ENCODE data around the gene TCP11.

The TCP11 gene

GRCh38 chr6:35080821-35081425, 60.2 kb downstream of the TCP11 start:
- Histone ChIP-seq H3K9ac (ENCODE audit: low read depth, low read length, poor library complexity, severe bottlenecking) (no peak overlapping the region), H3K9me3 (ENCODE audit: insufficient read depth, low read depth, low read length) (no peaks in the 10 kb centered on the region), H3K4me1 (ENCODE audit: insufficient read depth, low read length, poor library complexity, severe bottlenecking) (peaks cover 20% of the 10 kb centered on the region), H3K27me3 (ENCODE audit: insufficient read depth, low read length, poor library complexity, severe bottlenecking) (no peaks in the 10 kb centered on the region), H3K4me2 (ENCODE audit: low read depth, low read length, poor library complexity, severe bottlenecking) (peak overlapping the region; percentile 16), H3K9me2 (replicated peaks; ENCODE audit: low read depth, low read length) (no peaks in the 10 kb centered on the region), H2AFZ (ENCODE audit: low read length) (no peak overlapping the region), H3K36me3 (ENCODE audit: insufficient read depth, low read length) (peaks cover 33% of the 10 kb centered on the region; the same call in 1 of the 2 replicates), H3F3A (ENCODE audit: low read depth) (no peaks in the 10 kb centered on the region), H3K4me3 (ENCODE audit: low read length, poor library complexity, severe bottlenecking) (no peak overlapping the region), H4K20me1 (ENCODE audit: insufficient read depth, low read length, poor library complexity, severe bottlenecking) (no peaks in the 10 kb centered on the region), H3K79me2 (ENCODE audit: insufficient read depth, low read length) (no peaks in the 10 kb centered on the region)
- TF ChIP-seq CTCF (conservative IDR thresholded peaks at IDR 0.05; ENCODE audit: low read length) (no peak), EZH2phosphoT487 (IDR thresholded peaks at IDR 0.05; ENCODE audit: borderline replicate concordance) (no peak)

GRCh38 chr6:35080016-35080680, 61.0 kb downstream of the TCP11 start:
- peaks cover 16% of the 10 kb centered on the region for H3K4me1 ChIP-seq (ENCODE audit: insufficient read depth, low read length, poor library complexity, severe bottlenecking)
- H3F3A ChIP-seq (ENCODE audit: low read depth): no peaks in the 10 kb centered on the region
- H3K9me2 ChIP-seq (replicated peaks; ENCODE audit: low read depth, low read length): no peaks in the 10 kb centered on the region
- no peak overlapping the region for H3K4me3 ChIP-seq (ENCODE audit: low read length, poor library complexity, severe bottlenecking)
- no peaks in the 10 kb centered on the region for H3K9me3 ChIP-seq (ENCODE audit: insufficient read depth, low read depth, low read length)
- no peaks in the 10 kb centered on the region for H3K27me3 ChIP-seq (ENCODE audit: insufficient read depth, low read length, poor library complexity, severe bottlenecking)
- H3K9ac ChIP-seq (ENCODE audit: low read depth, low read length, poor library complexity, severe bottlenecking): no peak overlapping the region
- H3K79me2 ChIP-seq (ENCODE audit: insufficient read depth, low read length): no peaks in the 10 kb centered on the region
- no peaks in the 10 kb centered on the region for H4K20me1 ChIP-seq (ENCODE audit: insufficient read depth, low read length, poor library complexity, severe bottlenecking)
- no peak overlapping the region for H2AFZ ChIP-seq (ENCODE audit: low read length)
- no peak overlapping the region for H3K4me2 ChIP-seq (ENCODE audit: low read depth, low read length, poor library complexity, severe bottlenecking)
- H3K36me3 ChIP-seq (ENCODE audit: insufficient read depth, low read length): peaks cover 33% of the 10 kb centered on the region; the same call in 1 of the 2 replicates
- TF ChIP-seq CTCF (conservative IDR thresholded peaks at IDR 0.05; ENCODE audit: low read length): no peak
- TF ChIP-seq EZH2phosphoT487 (IDR thresholded peaks at IDR 0.05; ENCODE audit: borderline replicate concordance): no peak

GRCh38 chr6:35079311-35080000, 61.7 kb downstream of the TCP11 start:
- no peaks in the 10 kb centered on the region for H3F3A ChIP-seq (ENCODE audit: low read depth)
- H3K36me3 ChIP-seq (ENCODE audit: insufficient read depth, low read length): peaks cover 33% of the 10 kb centered on the region; the same call in 1 of the 2 replicates
- no peaks in the 10 kb centered on the region for H3K9me3 ChIP-seq (ENCODE audit: insufficient read depth, low read depth, low read length)
- H4K20me1 ChIP-seq (ENCODE audit: insufficient read depth, low read length, poor library complexity, severe bottlenecking): no peaks in the 10 kb centered on the region
- no peak overlapping the region for H3K4me2 ChIP-seq (ENCODE audit: low read depth, low read length, poor library complexity, severe bottlenecking)
- H2AFZ ChIP-seq (ENCODE audit: low read length): no peak overlapping the region
- peaks cover 10% of the 10 kb centered on the region for H3K4me1 ChIP-seq (ENCODE audit: insufficient read depth, low read length, poor library complexity, severe bottlenecking)
- no peak overlapping the region for H3K9ac ChIP-seq (ENCODE audit: low read depth, low read length, poor library complexity, severe bottlenecking)
- H3K4me3 ChIP-seq (ENCODE audit: low read length, poor library complexity, severe bottlenecking): no peak overlapping the region
- no peaks in the 10 kb centered on the region for H3K9me2 ChIP-seq (replicated peaks; ENCODE audit: low read depth, low read length)
- TF ChIP-seq EZH2phosphoT487 (IDR thresholded peaks at IDR 0.05; ENCODE audit: borderline replicate concordance) (no peak), CTCF (conservative IDR thresholded peaks at IDR 0.05; ENCODE audit: low read length) (no peak)
- no peaks in the 10 kb centered on the region for H3K27me3 ChIP-seq (ENCODE audit: insufficient read depth, low read length, poor library complexity, severe bottlenecking)
- H3K79me2 ChIP-seq (ENCODE audit: insufficient read depth, low read length): no peaks in the 10 kb centered on the region
